ENCODE measurements around the gene RFLNA. TPM values are rescaled to one million over a fixed set of nuclear protein-coding genes. Genes with fewer than 3 reads are reported as not detected.

The RFLNA gene
- total RNA-seq, 4 donors from 2014 or later = 0.72 to 1.6 (median 0.82) TPM

- intact Hi-C loops (cut with DNase I; ENCODE audit: low total_unique reads) = no loop called here
- DNase-seq (ENCODE audit: low spot score in 2 of 2) = no peak
- TF ChIP-seq CTCF (IDR thresholded peaks at IDR 0.05) (no peak), POLR2A (IDR thresholded peaks at IDR 0.05) (no peak)
- H3K4me3 ChIP-seq (ENCODE audit: low read depth, poor library complexity, severe bottlenecking) = no peak overlapping the region
- 84 to 96% methylated on average over 17 of the region's 18 CpGs for WGBS, 2 donors
Observed at GRCh38 chr12:124302241-124302806, 7.4 kb downstream of the RFLNA start.

DNA sequence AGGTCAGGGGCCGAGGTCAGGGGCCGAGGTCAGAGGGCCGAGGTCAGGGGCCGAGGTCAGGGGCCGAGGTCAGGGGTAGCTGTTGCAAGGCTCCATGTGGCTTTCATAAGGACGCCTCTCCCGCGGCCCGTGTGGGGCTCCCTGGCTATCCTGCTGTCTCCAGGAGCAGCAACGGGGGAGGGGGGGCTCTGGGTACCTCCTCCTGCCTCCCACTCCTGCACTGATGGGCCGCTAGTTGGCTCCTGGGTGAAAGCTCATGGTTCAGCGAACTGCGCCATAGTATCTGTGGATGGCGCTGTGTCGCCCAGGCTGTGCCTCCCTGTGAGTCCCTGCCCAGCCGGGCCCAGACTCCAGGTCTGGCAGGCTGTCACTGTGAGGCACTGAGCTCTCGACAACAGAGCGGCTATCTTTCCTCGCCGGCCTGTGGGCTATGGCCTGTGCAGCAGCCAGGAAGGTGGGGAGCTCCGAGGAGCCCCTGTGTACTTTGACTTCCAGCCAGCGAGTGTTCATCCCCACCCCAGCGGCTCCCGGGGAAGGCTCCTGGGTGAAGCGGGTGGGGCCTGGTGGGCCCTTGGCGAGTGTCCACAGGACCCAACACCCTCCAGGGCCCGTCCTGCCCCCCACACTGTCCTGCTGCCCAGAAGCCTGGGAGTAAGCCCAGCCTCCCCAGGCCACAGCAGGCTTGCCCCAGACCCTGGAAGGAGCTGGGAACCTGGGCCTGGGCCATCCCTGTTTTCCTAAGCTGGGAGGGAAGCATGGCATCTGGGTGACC, 8.1 kb downstream of the RFLNA start:
- no peak for DNase-seq (ENCODE audit: low spot score in 2 of 2)
- TF ChIP-seq POLR2A (IDR thresholded peaks at IDR 0.05) = no peak
- TF ChIP-seq CTCF (IDR thresholded peaks at IDR 0.05) = no peak
- H3K4me3 ChIP-seq (ENCODE audit: low read depth, poor library complexity, severe bottlenecking) = no peak overlapping the region
- intact Hi-C loops (cut with DNase I; ENCODE audit: low total_unique reads) = no loop called here
- WGBS, 2 donors = 80 to 81% methylated on average over 5 to 17 of the region's 27 CpGs

- intact Hi-C loops (cut with DNase I; ENCODE audit: low total_unique reads) = no loop called here
- no peak overlapping the region for H3K4me3 ChIP-seq (ENCODE audit: low read depth, poor library complexity, severe bottlenecking)
- WGBS, 2 donors = 92 to 95% methylated on average over 34 to 35 of the region's 38 CpGs
- TF ChIP-seq POLR2A (IDR thresholded peaks at IDR 0.05) (no peak), CTCF (IDR thresholded peaks at IDR 0.05) (no peak)
- no peak for DNase-seq (ENCODE audit: low spot score in 2 of 2)
Observed at GRCh38 chr12:124303579-124304313, 8.9 kb downstream of the RFLNA start.

- H3K4me3 ChIP-seq (ENCODE audit: low read depth, poor library complexity, severe bottlenecking) = no peak overlapping the region
- TF ChIP-seq POLR2A (IDR thresholded peaks at IDR 0.05) = no peak
- no peak for TF ChIP-seq CTCF (IDR thresholded peaks at IDR 0.05)
- no peak for DNase-seq (ENCODE audit: low spot score in 2 of 2)
- 84 to 87% methylated on average over 20 of the region's 20 CpGs for WGBS, 2 donors
- intact Hi-C loops (cut with DNase I; ENCODE audit: low total_unique reads) = no loop called here
Observed at GRCh38 chr12:124304314-124304790, 9.5 kb downstream of the RFLNA start.

GRCh38 chr12:124305136-124305535, 10.2 kb downstream of the RFLNA start:
- intact Hi-C loops (cut with DNase I; ENCODE audit: low total_unique reads) = loop anchor here (5.0 kb wide), 1 partner anchor 258 kb away; no protein-coding TSS in a partner anchor
- WGBS, 2 donors = 62 to 78% methylated on average over 9 to 10 of the region's 10 CpGs
- H3K4me3 ChIP-seq (ENCODE audit: low read depth, poor library complexity, severe bottlenecking) = no peak overlapping the region
- no peak for DNase-seq (ENCODE audit: low spot score in 2 of 2)
- TF ChIP-seq POLR2A (IDR thresholded peaks at IDR 0.05) (no peak), CTCF (IDR thresholded peaks at IDR 0.05) (no peak)

Measured in lower leg skin (tissue), 4 donors.